Superior temporal gyrus (tissue), 1 donor: Measurements from ENCODE around the gene HEXD.
"Not testable (repeated sequence)": the region's sequence is repeated elsewhere in the genome, so short reads cannot be mapped to it uniquely, and the experiment has no call there.

Experiments used
- DNase-seq: peaks from one replicate; pipeline ENCODE4 v3.0.0-alpha.2; 2016; ENCODE audit errors: extremely low spot score

HEXD gene

DNA sequence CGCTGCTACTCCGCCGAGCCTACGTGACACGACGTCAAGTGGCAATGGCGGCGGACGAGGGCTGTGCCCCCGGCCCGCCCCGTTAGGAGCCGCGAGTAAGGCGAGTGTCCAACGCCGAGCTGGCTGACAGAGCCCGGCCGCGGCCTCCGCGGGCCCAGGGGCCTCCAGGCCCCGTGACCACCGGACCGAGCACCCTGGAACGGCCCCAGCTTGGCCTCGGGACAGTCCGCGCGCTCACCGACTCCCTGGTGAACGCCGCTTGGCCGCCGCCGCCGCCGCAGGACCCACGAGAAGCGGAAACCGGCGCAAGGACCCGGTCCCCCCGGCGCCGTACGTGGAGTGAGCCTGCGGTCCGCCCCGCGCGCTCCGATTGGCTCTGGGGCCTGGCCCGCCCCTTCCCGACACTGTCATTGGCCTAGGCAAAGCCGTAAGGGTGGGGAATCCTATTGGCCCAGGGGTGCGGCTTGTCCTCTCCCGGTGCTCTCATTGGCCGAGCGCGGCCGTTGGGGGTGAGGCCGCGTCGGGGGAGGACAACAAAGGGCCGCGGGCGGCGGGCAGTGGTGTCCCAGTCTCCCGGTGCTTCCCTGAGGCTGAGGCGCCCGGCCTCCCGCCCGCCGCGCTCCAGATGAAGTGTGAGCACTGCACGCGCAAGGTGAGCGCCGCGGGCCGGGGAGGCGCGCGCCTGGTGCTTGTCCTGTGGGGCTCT, 40.2 kb downstream of the HEXD start, which contains the start of gene NARF:
TSS of gene NARF (plus strand) at position 563 of the 706 bp plus-strand sequence. CDS start at position 626, 63 bp downstream.
- peak; percentile 99 for DNase-seq

DNA sequence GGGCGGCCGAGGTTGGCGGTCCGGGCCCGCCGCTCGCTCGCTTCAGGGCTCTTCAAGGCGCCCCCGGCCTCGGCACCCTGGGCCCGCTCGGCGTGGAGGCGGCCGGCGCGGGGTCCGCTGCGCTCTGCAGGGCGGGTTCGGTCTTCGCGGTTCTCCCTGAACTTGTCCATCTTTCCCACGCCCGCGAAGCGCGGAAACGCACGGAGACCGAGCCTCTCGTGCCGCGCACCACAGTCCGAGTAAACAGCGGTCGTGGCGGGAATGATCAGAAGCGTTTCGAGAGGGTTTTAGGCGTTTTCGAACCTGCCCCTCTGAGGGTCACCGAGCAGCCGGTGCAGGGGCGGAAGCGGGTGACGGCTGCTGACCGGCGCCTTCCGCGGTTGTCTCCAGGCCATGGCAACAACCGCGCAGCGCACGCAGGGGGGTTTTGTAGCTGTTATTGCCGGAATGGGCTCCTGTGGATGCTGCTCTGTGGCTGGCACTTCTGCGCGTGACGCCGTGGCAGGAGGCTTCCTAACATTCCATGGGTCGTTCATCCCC, 40.8 kb downstream of the HEXD start:
- no peak for DNase-seq

DNA sequence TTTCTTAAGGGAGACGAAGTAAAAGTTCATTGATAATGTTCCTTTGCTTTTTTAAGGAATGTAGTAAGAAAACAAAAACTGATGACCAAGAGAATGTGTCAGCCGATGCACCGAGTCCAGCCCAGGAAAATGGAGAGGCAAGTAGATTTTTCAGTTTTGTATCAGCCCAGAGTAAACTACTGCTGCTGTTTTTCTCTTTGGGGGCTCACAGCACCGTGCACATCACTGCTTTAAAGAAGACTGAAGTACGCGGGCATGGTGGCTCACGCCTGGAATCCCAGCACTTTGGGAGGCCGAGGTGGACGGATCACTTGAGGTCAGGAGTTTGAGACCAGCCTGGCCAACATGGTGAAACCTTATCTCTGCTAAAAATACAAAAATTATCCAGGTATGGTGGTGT, 41.8 kb downstream of the HEXD start:
- DNase-seq, result not testable (repeated sequence)

DNA sequence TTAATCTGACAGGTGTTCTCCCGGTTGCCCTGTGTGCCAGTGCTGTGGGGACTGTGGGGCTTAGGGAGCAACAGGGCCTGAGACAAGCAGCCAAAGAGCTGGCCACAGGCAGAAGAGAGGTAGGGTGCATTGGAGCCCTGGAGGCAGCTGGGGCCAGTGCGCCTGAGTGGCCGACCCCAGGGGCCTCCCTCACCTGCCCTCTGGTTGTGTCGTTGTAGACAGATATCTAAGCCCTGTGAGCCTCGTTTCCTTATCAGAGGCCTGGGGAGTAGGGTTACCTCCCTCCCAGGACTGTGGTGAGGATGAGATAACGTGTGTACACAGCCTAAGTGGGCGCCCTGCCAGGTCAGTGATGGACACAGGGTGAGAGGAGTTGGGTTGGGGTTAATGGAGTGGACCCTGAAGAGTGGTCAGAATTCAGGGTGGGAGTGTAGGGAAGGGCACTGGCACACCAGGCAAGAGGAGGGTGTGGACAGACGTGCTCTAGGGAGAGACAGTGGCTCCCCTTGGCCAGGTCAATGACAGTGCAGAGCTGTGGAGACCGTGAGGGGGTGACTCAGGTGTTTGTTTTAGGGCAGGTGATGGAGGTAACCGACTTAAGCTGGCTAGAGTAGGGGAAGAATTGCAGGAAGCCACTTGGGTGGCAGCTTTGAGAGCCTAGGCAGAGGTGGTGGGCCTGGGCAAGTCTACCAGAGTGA, 43.8 kb downstream of the HEXD start:
- no peak for DNase-seq

DNA sequence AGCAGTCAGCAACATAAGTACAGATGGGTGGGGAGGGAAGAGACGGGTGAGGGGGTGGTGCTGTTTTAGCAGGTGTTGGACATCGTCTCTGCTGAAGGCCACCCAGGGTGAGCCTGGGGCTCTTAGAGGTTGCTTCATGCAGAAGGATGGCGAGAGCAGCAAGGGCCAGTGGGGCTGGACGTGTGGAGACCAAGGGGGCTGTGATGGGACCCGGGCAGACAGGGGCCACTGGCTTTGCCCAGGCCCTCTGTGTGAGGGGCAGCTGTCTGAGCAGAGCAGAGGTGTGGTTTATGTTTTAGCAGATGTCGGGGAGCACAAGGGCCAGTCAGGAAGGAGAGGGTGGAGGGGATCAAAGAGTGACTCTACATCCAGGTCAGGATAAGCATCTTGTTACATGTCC, 45.2 kb downstream of the HEXD start:
- no peak for DNase-seq

DNA sequence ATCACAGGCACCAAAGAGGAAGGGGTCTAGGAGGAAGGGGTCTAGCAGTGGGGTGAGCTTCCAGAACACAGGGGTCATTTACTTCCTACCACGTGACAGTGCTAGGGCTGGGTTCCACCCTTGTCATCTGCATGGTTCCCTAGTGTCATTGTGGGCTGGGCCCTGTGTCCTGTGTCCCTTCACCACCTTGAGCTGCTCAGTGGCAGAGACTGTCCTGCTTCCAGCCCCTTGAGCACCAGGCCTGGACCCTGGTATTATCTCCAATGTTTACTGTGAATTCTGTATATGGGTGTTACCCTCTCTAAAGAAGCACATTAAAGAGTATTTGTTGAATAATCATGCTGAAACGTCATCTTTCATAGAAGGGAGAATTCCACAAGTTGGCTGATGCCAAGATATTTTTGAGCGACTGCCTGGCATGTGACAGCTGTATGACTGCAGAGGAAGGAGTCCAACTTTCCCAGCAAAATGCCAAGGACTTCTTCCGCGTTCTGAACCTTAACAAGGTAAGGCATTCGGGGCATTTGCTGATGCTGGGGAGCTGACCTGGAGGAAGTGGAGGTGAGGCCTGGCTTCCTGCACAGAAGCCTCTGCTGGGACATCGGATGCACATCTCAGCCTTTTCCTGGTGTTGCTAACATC, 45.9 kb downstream of the HEXD start:
- DNase-seq, result no peak

DNA sequence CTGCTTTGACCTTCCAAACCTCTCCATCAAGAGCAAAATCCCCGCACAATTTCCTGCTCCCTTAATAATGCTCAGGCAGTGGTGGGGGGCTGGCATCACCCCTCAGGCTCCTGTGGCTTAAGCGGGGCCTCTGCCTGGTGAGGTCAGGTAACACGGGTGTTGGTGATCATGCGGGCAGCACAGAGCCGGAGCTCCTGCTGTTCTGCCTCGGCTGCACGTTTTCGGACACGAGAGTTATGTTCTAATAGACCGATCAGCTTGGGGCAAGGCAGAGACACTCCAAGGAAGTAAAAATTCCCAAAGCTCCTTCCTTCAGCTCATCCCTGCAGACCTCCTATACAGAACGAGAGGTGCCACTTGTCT, 46.4 kb downstream of the HEXD start:
- DNase-seq, result no peak

DNA sequence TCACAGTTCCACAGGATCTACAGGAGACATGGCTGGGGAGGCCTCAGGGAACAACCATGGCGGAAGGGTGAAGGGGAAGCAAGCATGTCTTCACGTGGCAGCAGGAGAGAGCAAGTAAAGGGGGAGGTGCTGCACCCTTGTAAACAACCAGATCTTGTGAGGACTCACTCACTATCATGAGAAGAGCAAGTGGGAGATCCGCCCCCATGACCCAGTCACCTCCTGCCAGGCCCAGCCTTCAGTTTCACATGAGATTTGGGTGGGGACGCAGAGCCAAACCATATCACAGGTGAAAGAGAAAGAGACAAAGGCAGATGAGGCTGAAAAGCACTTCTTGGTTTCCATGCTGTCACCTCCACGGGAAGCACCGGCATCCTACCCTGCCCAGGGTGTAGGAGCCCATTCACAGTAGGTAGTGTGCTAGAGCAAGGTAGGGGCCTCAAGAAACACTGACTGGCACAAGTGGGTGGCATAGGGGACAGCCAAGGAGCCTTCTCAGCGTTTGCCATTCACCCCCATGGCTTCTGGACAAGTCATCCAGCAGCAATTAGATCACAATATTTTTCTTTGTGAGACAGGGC, 47.0 kb downstream of the HEXD start:
- DNase-seq, result no peak

DNA sequence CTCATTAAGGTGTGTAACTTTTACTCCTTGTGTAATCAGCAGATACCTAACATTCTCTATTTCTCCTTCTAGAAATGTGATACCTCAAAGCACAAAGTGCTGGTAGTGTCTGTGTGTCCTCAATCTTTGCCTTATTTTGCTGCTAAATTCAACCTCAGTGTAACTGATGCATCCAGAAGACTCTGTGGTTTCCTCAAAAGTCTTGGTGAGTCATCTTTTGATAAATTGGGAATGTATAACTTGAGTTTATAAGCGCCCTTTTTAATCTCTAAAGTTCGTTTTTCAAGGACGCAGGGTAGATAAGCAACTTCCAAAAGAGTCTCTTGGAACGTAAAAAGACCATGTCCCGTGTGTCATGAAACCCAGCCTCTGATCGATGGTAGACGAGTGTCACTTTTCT, 50.5 kb downstream of the HEXD start:
- DNase-seq, result no peak

DNA sequence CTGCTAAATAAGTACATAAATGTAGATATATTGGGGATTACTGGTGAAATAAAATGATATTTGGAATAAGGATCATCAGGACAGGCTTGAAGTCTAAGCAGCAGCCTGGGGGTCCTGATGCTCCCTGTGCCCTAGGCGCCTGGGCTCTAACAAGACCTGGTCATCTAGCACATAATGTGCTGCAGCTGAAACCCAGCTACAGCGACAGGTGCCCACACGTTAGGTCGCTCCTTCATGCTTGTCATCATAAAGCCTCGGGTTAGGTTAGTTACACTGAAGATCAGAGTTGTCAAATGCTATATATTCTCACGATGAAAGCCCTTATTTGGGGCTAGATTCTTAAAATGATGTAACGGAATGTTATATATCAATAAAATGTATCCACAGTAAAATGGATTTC, 51.9 kb downstream of the HEXD start:
- no peak for DNase-seq

DNA sequence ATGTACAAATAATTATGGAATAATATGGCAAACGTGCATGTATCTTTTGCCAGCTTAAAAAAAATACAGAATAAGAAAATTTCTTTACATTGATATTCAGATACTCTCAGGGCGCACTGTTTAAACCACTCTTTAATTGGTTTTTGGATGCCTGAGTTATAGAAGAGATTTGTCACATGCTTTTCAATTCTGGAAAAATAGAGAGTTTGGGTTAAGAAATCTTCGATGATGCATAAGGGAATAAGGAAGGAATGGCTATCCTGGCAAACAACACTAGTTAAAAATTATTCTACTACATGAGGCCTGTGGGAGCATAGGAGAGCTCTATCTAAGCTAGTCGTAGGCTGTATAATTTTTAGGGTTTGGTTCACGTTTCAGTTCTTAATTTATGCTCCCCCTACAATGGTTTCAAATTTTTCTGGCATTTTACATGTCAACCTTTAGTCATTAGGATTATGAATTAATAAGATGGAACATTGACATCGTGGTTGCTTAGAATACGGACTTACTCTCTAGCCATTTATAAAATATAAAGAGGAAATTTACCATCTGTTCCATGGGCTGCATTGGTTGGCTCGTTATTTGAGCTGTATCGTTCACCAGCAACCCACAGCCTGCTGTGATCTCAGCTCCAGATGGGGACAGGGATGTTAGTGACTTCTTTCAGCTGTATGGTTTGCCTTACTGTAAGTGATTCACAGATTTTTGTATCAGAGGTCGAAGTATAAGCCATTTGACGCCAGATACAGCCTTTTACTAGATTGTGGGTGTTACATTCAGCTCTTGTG, 56.3 kb downstream of the HEXD start:
- DNase-seq, result no peak

DNA sequence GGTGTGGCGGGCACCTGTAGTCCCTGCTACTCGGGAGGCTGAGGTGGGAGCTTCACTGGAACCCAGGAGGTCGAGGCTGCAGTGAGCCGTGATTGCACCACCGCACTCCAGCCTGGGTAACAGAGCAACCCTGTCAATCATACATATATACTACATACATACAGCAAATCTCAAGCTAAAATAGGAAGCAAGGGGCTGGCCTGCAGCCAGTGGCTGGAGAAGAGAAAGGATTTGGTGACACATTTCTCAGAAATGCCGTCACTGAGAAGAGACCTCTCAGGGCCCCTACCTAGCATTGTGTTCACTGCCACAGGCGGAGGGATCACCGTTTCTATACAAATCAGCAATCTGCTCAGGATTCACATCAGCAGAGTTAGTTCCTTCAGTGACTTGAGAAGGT, 57.3 kb downstream of the HEXD start:
- no peak for DNase-seq

DNA sequence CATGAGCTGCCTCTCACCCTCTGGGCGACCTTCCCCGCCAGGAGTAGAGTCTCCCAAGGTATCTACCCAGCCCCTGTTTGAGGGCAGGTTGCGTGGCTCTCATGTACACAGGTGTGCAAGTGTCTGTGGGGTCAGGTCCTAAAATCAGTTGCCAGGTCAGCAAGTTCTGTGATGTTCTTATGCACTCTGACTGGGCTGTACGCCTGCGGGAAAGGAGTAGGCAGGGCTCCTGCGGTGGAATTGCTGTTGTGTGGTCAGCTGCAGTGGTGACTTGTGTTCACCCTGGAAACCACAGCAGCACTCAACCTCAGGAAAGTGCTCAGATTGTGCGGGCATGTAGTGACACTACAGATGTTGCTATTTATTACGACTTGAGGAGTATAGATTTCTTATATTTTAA, 59.8 kb downstream of the HEXD start:
- DNase-seq, result no peak

DNA sequence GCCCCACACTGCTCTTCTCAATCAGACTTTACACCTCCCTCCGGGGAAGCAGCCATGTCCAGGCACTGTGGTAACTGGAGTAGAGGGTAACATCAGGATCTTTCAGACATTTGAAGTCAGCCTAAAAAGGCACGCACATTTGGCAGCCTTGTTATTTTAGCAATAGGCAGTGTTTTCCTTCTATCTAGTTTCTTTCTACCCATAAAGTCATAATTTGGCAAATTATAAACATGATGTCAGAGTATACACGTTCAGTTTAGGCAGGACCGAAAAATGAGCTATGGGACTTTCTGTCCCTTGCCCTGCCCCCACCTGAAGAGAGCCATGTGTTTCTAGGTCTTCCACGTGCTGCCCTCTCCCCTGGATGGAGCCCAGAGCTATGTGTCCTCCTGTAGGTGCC, 61.5 kb downstream of the HEXD start:
- no peak for DNase-seq

DNA sequence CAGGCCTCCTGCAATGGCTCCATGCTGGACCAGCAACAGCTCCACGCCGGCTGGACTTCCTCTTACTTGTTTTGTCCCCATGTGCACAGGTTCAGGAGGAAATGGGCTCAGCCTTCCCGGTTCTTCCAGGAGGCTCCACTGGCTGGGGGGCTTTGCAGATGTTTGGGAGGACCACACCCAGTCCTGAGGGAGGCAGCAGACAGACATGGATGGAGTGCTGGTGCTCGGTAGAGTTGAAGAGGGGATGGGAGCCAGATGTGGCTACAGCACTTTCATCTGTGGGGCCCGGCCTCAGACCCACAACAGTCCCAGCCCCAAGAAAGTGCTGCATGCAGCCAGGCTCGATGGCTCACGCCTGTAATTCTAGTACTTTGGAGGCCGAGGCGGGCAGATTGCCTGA, 62.2 kb downstream of the HEXD start:
- no peak for DNase-seq

DNA sequence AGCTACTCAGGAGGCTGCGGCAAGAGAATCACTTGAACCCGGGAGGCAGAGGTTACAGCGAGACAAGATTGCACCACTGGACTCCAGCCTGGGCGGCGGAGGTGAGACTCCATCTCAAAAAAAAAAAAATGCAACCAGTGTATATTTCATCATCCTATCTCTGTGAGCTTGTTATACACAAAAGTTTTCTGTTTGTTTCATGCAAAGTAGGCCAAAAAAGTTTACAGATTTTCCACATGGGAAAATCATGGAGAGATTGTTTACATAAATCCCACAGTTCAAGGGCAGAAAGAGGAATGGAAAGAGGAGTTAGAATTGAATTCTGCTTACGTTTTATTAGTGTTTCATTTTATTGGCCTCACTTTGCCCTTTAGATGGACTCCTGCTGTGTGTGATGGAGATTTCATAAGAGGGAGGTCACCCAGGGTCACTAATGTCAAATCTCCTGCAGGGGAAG, 65.1 kb downstream of the HEXD start:
- no peak for DNase-seq

DNA sequence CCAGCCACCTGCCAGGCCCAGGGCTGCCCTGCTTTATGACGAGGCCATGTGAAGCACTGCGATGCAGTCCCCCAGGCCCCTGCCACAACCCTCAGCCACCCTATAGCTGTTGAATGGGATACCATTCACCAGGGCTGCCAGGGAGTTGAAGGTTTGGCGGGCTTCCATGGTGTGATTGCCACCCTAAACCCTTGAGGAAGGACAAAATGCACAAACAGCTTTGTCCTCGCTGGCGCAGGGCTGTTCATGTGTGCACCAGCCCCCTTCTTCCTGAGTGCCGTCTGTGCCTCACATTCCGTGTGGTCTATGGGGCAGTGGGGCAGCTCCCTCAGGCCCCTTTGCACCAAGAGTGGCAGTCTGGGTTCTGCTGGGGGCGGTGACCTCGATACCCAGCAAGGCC, 65.7 kb downstream of the HEXD start:
- no peak for DNase-seq

DNA sequence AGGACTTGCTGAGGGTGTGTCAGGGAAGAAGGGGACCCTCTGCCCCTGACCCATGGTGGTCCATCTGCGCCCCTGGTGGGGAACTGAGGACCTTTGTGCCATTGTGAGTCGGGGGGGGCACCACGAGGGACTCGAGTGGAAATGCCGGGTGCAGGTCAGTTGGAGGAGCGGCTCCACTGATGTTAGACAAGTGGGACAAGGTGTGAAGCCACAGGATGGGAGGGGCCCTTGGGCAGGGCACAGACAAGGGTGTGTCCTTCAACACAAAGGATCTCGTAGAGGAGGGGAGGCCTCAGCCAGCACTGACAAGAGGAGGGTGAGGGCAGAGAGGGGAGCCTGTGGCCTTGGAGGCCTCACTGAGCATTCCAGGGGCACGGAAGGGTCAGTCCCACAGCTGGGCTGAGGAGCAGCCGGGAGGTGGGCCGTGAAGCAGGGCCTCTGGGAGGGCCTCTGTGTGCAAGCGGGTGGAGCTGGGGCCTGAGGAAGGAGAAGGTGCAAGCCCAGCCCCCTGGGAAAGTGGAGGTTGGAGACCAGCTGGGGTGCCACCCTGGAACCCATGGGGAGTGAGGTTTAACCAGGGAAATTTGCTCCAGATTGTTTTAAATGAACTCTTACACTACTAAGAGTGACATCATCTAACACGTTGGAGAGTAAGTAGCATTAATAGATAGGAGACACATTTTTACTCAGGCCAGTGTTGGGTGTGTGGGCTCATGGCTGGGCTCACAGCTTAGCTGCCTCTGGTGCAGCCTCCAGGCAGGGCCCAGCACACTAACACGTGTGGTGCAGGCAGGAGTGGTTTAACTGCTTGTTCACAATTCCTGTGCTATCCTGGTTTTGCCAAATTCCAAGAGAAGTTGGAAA, 68.3 kb downstream of the HEXD start:
- DNase-seq, result no peak

DNA sequence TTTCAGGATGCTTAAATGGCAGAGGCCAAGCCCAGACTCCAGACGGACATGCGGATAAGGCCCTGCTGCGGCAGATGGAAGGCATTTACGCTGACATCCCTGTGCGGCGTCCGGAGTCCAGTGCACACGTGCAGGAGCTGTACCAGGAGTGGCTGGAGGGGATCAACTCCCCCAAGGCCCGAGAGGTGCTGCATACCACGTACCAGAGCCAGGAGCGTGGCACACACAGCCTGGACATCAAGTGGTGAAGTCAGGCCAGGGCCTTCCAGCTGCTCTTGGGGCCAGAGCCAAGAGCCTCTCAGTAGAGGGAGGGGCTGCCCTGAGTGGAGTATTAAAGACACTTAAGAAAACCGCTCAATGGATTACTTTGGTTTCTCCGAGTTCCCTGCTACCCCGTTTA, 69.8 kb downstream of the HEXD start:
- DNase-seq, result no peak

DNA sequence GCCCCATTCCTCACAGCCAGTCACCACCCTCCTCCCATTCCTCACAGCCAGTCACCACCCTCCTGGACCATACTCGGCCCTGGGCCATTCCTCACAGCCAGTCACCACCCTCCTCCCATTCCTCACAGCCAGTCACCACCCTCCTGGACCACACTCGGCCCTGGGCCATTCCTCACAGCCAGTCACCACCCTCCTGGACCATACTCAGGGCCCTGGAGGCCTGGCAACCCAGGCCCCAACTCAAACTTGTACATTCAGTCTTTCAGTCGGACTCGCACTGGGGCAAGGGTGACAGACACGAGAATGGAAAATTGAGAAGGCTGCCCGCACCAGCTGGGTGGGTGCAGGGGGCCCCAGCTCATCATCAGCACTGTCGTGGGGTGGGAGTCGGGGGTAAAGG, 71.0 kb downstream of the HEXD start:
- no peak for DNase-seq
